IPS DF 4.7 (cell line): ENCODE measurements around the gene SOX10.
"Not testable (repeated sequence)": the region's sequence is repeated elsewhere in the genome, so short reads cannot be mapped to it uniquely, and the experiment has no call there.

Experiments
- DNase-seq: peaks from one replicate; pipeline ENCODE4 v3.0.0-alpha.2; 2013; ENCODE audit warnings: low spot score; ENCODE audit errors: extremely low read depth

The SOX10 gene

GRCh38 chr22:37965940-37966664 is 18.3 kb downstream of the SOX10 start:
- no peak for DNase-seq

DNA sequence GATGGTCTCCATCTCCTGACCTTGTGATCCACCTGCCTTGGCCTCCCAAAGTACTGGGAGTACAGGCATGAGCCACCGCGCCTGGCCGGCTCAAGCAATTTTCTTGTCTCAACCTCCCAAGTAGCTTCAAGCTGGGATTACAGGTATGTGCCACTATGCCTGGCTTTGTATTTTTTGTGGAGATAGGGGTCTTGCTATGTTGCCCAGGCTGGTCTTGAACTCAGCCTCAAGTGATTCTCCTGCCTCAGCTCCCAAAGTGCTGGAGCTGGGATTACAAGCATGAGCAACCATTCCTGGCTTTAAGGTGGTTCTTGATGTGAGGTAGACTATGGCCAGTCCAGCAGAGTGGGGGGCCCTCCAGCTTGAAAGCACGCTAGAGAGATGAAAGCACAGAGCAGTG is 23.3 kb downstream of the SOX10 start:
- no peak for DNase-seq

- DNase-seq: no peak
Observed at GRCh38 chr22:37959231-37959825, 25.0 kb downstream of the SOX10 start.

DNA sequence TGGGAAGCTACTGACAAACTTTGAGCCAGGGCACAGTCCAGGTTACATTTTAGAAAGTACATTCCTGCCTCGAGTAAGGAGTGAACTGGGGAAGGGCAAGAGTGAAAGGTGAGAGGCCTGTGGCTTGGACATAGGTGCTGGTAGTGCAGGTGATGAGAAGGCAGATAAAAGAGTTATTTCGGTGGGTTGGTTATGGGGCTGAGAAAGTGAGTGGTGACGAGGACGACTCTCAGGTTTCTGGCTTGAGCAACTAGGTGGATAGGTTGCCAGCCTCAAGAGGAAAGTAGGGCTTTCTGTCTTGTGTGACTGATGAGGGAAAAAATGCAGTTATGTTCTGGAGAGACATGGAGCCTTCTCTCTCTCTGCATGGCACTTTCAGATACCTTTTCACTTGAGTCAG is 27.1 kb downstream of the SOX10 start:
- DNase-seq: no peak

DNA sequence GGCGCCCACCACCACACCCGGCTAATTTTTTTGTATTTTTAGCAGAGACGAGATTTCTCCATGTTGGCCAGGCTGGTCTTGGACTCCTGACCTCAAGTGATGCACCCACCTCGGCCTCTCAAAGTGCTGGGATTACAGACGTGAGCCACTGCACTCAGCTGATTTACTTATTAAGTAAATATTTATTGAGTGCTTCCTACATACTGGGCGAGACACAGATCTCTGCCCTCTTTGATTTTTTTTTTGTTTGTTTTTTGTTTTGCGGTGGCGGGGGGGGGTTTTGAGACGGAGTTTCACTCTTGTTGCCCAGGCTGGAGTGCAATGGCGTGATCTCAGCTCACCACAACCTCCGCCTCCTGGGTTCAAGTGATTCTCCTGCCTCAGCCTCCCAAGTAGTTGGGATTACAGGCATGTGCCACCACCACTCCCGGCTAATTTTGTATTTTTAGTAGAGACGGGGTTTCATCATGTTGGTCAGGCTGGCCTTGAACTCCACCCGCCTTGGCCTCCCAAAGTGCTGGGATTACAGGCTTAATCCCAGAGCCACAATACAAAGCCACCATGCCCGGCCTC is 28.4 kb downstream of the SOX10 start:
- DNase-seq: not testable (repeated sequence)

DNA sequence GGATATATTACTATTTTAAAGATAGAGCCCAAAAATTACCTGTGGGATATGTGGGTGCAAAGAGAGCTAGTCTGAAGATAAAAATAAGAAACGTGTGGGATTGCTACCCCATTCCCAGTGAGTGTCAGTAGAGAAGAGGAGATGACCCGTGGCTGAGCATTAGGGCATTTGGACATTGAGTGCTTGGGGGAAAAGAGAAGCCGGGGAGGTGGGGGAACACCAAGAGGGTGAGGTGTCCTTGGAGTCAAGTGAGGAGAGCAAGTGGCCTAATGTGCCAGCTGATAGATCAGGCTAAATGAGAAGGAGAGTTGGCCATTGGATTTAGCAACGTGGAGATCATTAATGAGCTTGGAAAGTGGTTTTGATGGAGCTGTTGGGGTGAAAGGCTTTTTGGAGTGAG is 29.7 kb downstream of the SOX10 start:
- no peak for DNase-seq

DNA sequence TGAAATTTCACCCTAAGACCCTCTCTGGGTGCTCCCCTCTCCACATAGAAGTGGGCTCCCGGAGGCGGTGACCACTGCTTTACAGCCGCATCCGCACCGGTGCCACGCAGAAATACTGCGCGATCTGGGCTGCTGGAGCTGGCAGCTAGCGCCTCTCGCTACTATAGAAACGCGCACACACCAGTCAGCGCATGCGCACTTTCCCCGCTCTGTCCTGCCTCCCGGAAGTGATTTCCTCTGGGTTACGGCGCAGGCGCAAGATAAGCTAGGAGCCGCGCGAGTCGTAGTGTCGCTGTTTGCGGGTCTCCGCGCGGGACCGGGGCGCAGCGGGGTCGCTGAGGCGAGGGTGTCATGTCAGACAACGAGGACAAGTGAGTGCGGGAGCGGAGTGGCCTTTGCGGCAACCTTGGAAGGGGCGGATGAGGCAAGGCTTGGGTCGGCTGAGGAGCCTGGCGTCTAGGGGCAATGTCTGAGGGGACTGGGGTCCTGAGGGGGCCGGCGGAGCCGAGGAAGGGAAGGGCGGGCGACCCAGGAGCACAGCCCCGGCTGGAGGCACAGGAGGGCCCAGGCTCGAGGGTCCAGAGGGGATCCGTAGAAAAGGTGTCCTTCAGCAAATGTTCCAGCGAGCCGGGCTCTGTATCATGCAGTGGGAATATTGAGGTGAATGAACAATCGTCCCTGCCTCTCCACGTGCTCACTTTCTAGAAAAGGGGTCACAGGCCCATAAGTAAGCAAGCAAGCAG is 30.7 kb downstream of the SOX10 start, which contains the start of the genes C22orf23 and POLR2F:
TSS of gene C22orf23 (minus strand) at position 165 of the 743 bp plus-strand sequence. CDS start 452 bp downstream, outside the sequence.
TSS of gene POLR2F (plus strand) at position 263 of the 743 bp plus-strand sequence. CDS start at position 352, 89 bp downstream.
- peak; percentile 91 for DNase-seq

- DNase-seq: no peak
Observed at GRCh38 chr22:37953062-37953436, 31.3 kb downstream of the SOX10 start.

DNA sequence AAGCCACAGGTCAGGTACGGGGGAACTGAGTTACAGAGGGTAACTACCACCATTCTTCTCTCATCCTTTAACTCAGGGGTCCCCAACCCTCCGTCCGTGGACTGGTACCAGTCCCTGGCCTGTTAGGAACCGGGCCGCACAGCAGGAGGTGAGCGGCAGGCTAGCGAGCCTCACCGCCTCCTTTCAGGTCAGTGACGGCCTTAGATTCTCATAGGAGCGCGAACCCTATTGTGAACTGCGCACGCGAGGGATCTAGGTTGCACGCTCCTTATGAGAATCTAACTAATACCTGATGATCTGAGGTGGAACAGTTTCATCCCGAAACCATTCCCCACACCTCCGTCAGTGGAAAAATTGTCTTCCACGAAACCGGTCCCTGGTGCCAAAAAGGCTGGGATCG is 31.7 kb downstream of the SOX10 start:
- not testable (repeated sequence) for DNase-seq

DNA sequence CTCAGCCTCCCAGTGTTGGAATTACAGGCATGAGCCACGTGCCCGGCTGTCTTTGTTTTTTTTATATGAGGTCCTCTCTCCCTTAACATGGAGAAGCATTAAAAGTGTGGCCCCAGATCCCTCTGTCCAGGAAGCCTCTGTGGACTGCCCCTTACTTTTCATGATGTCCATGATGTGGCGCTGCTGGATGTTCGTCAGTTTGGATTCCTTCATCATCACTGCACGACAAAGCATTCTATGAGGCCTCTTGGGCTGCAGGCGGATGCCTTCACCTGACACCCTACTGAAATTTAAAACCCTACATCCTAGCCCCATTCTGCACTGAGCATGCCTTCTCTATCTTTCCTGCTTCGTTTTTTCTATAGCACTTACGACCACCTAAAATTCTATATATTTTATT is 33.0 kb downstream of the SOX10 start:
- no peak for DNase-seq

- not testable (repeated sequence) for DNase-seq
Observed at GRCh38 chr22:37947142-37947795, 37.1 kb downstream of the SOX10 start.

DNA sequence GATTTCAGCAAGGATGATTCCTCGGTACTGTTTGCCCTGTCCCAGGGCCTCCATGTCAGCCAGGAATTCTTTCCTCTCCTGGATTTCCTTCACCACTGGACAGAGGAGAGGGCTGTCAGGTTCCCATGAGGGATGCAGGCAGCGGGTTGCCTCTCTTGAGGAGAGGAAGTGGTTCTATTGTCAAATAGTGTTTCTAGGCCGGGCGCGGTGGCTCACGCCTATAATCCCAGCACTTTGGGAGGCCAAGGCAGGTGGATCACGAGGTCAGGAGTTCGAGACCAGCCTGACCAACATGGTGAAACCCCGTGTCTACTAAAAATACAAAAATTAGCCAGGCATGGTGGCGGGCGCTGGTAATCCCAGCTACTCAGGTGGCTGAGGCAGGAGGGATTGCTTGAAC is 39.9 kb downstream of the SOX10 start:
- not testable (repeated sequence) for DNase-seq

DNA sequence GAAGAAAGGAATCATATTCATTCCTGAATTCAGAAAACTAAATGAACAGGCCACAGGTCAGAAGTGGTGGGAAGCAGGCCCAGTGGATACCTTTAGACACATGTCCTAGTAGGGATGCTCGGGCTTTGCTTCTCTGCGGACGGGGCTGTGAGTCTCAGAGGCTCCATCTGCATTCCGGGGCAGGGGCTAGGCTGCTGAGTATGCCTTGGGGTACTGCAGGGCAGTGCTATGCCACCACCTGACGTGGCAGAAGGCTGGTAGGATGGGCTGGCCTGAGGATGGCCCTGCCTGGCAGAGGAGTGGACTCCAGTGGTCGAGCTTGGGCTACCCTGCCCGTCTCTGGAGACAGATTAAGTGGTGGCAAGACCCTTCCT is 40.5 kb downstream of the SOX10 start:
- no peak for DNase-seq

- no peak for DNase-seq
Observed at GRCh38 chr22:37943136-37943824, 41.1 kb downstream of the SOX10 start.

DNA sequence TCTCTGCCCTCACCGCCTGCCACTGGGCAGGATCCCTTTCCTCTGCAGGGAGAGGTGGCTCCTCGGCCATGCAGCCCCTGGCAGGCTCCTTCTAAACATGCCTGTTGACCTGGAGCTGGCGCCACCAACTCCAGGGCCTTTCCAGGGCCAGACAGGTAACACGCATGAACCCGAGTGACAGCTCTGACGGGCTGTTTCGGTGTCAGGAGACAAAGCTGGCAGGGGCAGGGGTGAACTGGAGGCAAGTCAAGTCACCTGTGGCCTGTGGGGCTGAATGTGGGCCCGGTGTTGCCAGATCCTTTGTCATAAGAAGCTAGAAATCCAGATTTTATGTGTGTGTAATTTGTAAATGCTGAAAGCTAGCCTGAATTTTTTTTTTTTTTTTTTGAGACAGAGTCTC is 42.2 kb downstream of the SOX10 start:
- DNase-seq: no peak

- no peak for DNase-seq
Observed at GRCh38 chr22:37940698-37941376, 43.5 kb downstream of the SOX10 start.

- peak; percentile 53 for DNase-seq
Observed at GRCh38 chr22:37933711-37934376, 50.5 kb downstream of the SOX10 start.

GRCh38 chr22:37932821-37933578 is 51.4 kb downstream of the SOX10 start:
- no peak for DNase-seq

DNA sequence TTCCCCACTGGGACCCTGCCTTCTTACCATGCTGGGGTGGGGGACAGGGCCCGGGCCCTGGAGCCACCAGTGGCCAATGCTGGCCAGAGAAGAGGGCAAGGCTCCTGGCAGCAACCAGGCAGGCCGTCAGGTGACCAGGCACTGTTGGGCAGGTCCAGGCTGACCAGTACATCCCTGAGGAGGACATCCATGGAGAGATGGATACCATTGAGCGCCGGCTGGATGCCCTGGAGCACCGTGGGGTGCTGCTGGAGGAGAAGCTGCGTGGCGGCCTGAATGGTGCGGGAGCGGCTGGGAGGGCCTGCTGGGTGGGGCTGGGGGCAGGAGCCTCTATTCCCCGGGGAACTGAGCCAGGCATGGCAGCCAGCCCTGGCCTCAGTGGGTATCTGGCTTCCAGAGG is 52.0 kb downstream of the SOX10 start:
- DNase-seq: no peak
